ENCODE results near the gene SYT17.

Gene SYT17

DNA sequence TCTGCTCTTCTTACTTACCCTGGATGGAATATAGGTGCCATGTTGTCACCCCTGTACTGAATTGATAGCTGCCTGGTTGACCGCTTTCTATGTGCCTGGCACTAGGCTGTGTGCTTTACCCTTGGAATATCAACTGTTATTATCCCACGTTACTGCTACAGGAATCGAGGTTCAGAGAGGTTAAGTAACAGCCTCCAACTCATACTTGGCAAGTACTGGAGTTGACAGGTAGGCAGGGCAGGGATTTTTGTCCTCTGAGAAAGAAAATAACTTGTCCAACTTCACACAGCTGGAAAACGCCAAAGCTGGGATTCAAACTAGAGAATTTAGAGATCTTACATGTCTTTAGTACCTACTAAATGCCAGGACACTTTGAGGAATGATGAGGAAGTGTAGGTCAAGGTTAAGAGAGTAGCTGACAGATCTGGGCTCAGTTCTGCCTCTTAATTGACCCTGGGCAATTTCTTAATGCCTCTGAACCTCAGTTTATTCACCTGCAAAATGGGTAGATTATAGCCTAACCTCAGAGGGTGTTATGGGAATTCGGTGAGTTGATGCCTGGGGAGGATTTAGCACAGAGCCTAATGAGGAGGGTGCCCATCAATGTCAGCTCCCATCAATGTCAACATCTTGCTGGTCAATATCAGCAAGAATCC lies 28.5 kb upstream of the SYT17 start:
- DNase-seq = no peak

DNA sequence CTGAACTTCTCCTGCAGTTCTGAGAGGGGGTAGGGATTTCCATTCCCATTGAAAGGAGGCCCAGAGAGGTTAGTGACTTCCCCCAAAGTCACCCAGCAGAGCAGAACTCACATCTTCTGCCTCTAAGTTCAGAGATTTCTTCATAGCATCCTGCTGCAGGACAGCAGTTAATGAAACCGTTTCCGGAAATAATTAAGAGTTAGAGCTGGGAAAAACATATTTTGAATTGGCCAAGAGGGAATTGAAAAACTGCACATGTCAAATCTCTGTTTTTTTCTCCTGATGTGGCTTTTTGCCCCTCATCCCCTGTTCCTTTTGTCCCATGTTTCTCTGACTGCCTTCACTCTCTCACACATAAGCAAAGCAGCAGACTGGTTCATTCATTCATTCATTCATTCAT lies 27.6 kb upstream of the SYT17 start:
- DNase-seq = no peak

- no peak for DNase-seq
Measured at GRCh38 chr16:19142939-19143598, 25.0 kb upstream of the SYT17 start.

DNA sequence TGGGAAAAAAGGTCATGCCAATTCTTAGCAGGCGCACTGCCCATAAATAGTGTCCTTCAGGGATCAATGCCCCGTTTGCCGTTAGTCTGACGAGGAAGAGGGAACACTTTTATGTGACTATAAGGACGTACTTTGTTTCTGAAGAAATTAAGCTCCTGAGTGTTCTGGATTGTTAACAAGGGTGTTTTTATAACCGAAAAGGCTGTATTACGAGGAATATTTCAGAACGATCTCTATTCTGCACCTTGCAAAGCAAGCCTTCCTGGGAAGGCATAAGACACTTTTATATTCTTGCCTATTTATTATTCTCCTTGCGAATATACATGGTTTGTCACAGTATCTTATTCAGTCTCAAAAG lies 24.5 kb upstream of the SYT17 start:
- DNase-seq = no peak

DNA sequence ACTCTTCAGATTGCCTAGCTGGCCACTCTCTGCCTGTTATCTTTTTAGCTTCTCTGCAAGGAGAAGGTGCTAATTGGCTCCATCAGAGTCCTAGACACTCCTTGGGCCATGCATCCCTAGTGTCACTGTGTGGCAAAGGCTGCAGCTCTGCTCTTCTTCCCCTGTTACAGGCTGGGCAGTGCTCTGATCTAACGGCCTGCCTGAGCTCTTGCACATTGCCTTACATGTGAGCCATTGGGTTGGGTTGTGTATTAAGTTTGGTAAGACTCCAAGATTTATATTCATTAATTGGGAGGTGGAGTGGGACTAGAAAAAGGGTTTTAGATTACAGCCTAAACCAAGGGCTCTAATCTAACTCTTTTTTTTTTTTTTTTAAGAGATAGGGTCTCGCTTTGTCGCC lies 23.0 kb upstream of the SYT17 start:
- no peak for DNase-seq

- DNase-seq = no peak
Measured at GRCh38 chr16:19147126-19147525, 20.9 kb upstream of the SYT17 start.

DNA sequence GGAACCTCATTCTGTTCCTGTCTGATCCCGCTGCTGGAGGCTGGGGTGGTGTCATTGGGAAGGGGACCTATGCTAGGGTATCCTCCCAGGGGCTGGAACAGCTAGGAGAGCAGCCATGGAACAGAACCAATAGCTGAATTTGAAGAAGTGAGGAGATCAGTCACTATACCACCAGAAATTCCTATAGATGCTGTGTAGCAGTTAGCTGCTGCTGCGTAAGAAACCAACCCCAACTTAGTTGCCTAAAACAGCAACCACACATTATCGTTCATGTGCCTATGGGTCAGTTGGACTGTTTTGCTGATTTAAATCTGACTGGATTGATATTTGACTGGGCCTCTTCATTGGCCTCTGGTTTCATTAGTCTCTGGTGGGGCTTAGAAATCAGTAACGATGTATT lies 20.4 kb upstream of the SYT17 start:
- no peak for DNase-seq

- DNase-seq = no peak
Measured at GRCh38 chr16:19148189-19148588, 19.9 kb upstream of the SYT17 start.

DNA sequence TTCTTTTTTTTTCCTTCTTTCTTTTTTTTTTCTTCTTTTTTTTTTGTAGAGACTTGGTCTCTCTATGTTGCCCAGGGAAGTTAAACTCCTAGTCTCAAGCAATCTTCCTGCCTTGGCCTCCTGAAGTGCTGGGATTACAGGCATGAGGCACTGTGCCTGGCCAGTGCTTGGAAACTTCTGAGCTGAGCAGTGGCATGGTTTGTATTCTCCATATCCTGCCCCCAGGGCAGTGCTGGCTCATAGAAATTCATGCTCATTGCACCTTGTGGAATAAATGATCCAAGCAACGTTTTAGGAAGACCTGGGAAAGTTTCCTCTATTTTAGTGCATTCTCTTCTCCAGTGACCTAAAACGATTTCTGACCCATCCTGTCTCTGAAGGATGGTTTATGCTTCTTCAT lies 16.7 kb upstream of the SYT17 start:
- DNase-seq = no peak

- no peak for DNase-seq
Measured at GRCh38 chr16:19152042-19152441, 16.0 kb upstream of the SYT17 start.

DNA sequence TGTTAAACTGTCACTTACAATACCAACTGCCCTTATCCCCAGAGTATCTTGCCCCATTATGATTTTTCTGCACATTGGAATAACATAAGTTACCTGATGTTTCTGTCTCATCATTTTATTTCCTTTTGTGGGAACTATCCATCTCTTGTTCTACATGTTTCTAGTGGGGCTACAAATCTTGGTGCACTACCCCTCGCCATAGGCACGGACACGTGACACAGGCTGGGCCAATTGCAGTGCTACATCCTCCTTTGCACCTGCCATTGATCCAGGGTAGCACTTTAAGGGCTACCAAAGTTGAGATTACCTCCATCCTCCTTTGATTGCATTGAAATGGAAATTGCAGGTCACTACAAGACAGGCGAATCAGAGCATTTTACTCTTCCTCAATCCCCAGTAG lies 14.2 kb upstream of the SYT17 start:
- no peak for DNase-seq

GRCh38 chr16:19162085-19162484 lies 6.0 kb upstream of the SYT17 start:
- DNase-seq = no peak

GRCh38 chr16:19163215-19163614 lies 4.8 kb upstream of the SYT17 start:
- no peak for DNase-seq

GRCh38 chr16:19164285-19164684 lies 3.8 kb upstream of the SYT17 start:
- no peak for DNase-seq

GRCh38 chr16:19165101-19165500 lies 2.9 kb upstream of the SYT17 start:
- no peak for DNase-seq

GRCh38 chr16:19166500-19166899 lies 1.5 kb upstream of the SYT17 start:
- DNase-seq = peak; percentile 33

DNA sequence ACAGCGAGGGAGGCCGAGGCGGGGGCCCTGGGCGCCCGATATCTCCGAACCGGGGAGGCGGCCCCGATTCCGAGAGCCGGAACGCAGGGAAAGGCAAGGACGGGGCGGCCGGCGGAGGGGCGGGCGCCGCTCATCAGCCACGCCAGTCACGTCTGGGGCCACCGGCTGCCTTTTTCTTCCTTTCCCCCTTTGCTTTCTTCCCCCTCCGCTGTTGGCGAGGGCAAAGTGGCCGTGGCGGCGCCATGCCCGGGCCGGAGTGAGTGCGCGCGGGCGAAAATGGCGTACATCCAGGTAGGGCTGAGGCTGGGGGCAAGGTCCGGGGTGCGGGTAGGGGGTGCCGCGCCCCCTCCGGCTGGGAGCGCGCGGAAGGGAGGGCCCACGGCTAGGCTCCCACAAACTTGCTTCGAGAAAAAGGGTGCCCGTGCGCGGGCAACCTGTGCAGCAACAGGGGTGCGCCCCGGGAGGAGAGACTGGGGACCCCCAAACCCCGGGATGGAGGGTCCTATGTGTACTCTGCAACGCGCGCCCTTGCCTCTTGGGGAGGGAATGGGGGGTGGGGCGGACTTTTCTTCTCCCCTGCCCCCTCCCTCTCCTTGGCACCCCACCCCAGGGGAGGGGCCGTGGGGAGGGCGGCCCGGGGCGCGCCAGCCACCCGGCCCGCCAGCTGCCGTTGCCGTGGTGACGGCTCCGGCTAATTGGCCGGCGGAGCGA lies 486 bp downstream of the SYT17 start:
- DNase-seq = peak; percentile 77

DNA sequence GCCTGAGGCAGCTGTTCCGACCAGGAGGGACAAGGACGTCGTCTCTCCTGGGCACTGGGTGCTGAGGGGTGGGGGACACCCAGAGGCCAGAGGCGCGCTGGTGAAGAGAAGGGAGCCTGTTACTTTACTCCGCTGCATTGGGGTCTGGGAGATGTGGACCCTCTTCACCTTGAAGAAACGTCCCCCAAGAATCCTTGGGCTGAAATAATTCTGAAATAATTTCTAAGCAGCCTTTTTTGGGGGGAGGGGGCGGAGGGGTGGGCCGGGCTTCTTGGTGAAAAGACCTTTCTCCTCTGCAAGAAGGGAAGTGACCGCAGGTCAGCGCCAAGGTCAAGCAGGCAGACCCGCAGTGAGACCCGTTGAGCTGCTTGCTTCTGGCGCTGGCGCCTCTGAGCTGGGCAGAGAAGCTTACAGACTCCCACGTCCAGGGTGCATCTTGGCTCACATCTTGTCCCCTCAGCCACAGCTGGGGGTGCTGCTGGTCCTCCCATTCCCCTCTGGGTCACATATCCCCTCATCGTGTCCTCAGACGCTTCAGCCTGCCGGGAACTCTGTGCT lies 1.1 kb downstream of the SYT17 start:
- no peak for DNase-seq

- DNase-seq = no peak
Measured at GRCh38 chr16:19170043-19170655, 2.1 kb downstream of the SYT17 start.

DNA sequence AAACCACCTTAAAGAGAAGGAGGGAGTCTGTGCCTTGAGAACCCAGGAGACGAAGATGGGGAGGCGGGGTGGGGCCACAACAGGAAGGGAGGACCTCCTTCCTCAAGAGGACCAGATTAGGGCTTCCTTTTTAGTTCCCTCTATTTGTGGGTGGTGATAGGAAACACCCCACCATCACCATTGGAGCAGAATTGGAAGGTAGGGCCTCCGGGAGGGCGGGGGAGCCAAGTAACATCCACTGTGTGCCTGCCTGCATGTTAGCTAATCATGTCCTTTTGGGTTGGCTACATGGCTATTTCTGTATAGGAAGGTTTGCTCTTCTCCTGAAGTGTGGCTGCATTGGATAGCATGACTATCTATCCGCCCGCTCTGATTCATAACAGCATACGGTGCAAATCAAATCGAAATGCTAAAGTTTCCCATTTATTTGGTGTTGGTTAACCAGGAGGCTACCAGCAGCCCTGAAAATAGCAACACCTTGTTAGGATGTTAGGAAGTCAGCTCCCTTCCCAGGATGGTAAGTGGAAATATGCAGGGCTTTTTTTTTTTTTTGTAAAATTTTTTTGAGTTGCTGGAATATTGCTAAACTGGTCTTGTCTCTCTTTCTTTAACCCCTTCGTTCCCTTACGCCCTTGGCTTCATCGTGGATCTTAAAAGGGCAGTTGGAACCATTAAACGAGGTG lies 4.2 kb downstream of the SYT17 start:
- no peak for DNase-seq

GRCh38 chr16:19173059-19173458 lies 5.0 kb downstream of the SYT17 start:
- no peak for DNase-seq

DNA sequence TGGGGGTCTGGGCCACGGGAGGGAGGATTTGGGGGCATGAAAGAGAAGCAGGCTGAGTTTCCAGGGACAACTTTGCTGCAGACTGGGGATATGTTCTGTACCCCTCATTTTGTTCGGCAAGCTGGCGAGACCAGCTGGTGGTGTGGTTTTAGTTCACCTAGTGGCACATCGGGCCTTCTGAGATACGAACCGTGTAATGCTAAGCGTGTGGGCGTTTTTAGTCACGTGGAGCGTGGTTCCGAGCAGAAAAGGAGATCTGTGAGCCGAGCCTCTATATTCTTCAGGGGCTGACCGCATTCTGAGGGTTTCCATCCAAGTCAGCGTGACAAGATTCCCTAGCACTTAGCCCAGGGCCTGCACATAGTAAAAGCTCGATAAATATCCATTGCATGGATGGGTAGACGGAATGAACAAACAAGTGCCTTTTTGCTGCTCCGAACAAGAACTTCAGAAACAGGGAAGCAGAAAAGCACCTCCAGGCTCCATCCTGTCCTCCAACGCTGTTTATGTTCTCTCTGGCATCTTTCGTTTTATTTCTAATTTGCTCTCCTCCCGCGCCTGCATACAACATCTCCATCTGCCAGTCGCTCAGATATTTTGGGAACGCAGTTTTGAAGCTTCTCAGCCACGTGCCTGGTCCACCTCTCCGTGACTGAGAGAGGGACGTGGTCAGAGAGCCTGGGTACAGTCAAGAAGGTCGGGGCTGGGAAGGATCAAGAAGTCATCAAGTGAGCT lies 5.8 kb downstream of the SYT17 start:
- DNase-seq = no peak
